Adipocyte (in vitro differentiated cells): ENCODE data around the gene POLR3A.
A peak's percentile ranks its signal among the peaks of the same experiment; 100 is the strongest.

Experiments
- DNase-seq: peaks from one replicate; pipeline ENCODE4 v3.0.0-alpha.2; 2015; ENCODE audit warnings: low read depth
- H3K27me3 ChIP-seq: replicated peaks from 2 replicates; pipeline ENCODE4 v1.7.0; 2013; ENCODE audit warnings: mild to moderate bottlenecking, low read length, moderate library complexity; ENCODE audit not compliant: control insufficient read depth, insufficient read depth
- H3K36me3 ChIP-seq: 2 replicates; pipeline ENCODE4 v1.7.0; 2013; ENCODE audit warnings: low read length, mild to moderate bottlenecking, moderate library complexity; ENCODE audit not compliant: control insufficient read depth, insufficient read depth, severe bottlenecking
- H3K4me1 ChIP-seq: 2 replicates; pipeline ENCODE4 v1.7.0; 2013; ENCODE audit warnings: mild to moderate bottlenecking, low read length, moderate library complexity; ENCODE audit not compliant: control insufficient read depth, insufficient read depth
- H3K4me3 ChIP-seq: 2 replicates; pipeline ENCODE4 v1.7.0; 2013; ENCODE audit warnings: mild to moderate bottlenecking, low read length, moderate library complexity
- H3K9ac ChIP-seq: 2 replicates; pipeline ENCODE4 v1.7.0; 2013; ENCODE audit warnings: mild to moderate bottlenecking, low read length, moderate library complexity
- H3K9me3 ChIP-seq: 2 replicates; pipeline ENCODE4 v1.7.0; 2013; ENCODE audit warnings: mild to moderate bottlenecking, low read length, moderate library complexity; ENCODE audit not compliant: control insufficient read depth

Gene POLR3A

GRCh38 chr10:77974396-77975074 is 54.8 kb downstream of the POLR3A start:
- Histone ChIP-seq H3K9ac (no peak overlapping the region), H3K4me3 (no peak overlapping the region), H3K27me3 (no peaks in the 10 kb centered on the region), H3K4me1 (peaks cover 13% of the 10 kb centered on the region), H3K36me3 (peaks cover 40% of the 10 kb centered on the region), H3K9me3 (no peaks in the 10 kb centered on the region)
- DNase-seq, result peak; percentile 49

- H3K9me3 ChIP-seq, result no peaks in the 10 kb centered on the region
- no peaks in the 10 kb centered on the region for H3K27me3 ChIP-seq
- no peak for DNase-seq
- no peak overlapping the region for H3K9ac ChIP-seq
- no peak overlapping the region for H3K4me3 ChIP-seq
- peaks cover 13% of the 10 kb centered on the region for H3K4me1 ChIP-seq
- H3K36me3 ChIP-seq, result peaks cover 30% of the 10 kb centered on the region
Observed at GRCh38 chr10:77973276-77973675, 56.0 kb downstream of the POLR3A start.

DNA sequence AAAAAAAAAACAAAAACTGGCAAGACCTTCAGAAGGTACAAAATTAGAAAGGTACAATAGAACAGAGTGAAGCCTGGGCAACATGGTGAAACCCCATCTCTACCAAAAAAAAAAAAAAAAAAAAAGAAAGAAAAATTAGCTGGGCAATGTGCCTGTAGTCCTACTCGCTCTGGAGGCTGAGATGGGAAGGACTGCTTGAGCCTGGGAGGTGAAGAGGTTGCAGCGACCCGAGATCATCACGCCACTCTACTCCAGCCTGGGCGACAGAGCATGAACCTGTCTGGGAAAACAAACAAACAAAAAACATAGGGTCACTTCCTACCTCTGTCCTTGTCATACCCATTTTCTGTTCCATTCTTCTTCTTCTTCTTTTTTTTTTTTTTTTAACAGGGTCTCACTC is 57.2 kb downstream of the POLR3A start:
- no peaks in the 10 kb centered on the region for H3K9me3 ChIP-seq
- H3K27me3 ChIP-seq, result no peaks in the 10 kb centered on the region
- no peak overlapping the region for H3K4me3 ChIP-seq
- no peak for DNase-seq
- H3K9ac ChIP-seq, result no peak overlapping the region
- peaks cover 13% of the 10 kb centered on the region for H3K4me1 ChIP-seq
- peaks cover 18% of the 10 kb centered on the region for H3K36me3 ChIP-seq

DNA sequence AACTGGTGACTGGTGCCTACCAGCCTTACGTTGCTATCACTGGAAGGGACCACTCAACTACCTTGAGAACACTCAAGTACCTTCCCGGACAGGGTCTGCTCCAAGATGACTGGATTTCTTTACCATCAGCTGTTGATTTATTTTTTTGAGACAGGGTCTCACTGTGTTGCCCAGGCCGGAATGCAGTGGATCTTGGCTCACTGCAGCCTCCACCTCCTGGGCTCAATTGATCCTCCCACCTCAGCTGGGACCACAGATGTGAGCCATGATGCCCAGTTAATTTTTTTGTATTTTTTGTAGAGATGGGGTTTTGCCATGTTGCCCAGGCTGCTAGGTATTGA is 57.5 kb downstream of the POLR3A start:
- no peak for DNase-seq
- Histone ChIP-seq H3K27me3 (no peaks in the 10 kb centered on the region), H3K9me3 (no peaks in the 10 kb centered on the region), H3K9ac (peak overlapping the region; percentile 64), H3K4me3 (no peak overlapping the region), H3K4me1 (peaks cover 13% of the 10 kb centered on the region), H3K36me3 (peaks cover 14% of the 10 kb centered on the region)

GRCh38 chr10:77970869-77971803 is 58.2 kb downstream of the POLR3A start:
- Histone ChIP-seq H3K9me3 (no peaks in the 10 kb centered on the region), H3K9ac (peak overlapping the region; percentile 64), H3K36me3 (peaks cover 8% of the 10 kb centered on the region), H3K4me3 (peak overlapping the region; percentile 59), H3K27me3 (no peaks in the 10 kb centered on the region), H3K4me1 (peaks cover 13% of the 10 kb centered on the region)
- peak; percentile 94 for DNase-seq

GRCh38 chr10:77969114-77969513 is 60.2 kb downstream of the POLR3A start:
- H3K27me3 ChIP-seq, result no peaks in the 10 kb centered on the region
- no peak overlapping the region for H3K9ac ChIP-seq
- H3K4me3 ChIP-seq, result no peak overlapping the region
- DNase-seq, result no peak
- peaks cover 3% of the 10 kb centered on the region for H3K9me3 ChIP-seq
- peaks cover 13% of the 10 kb centered on the region for H3K4me1 ChIP-seq
- H3K36me3 ChIP-seq, result no peaks in the 10 kb centered on the region

DNA sequence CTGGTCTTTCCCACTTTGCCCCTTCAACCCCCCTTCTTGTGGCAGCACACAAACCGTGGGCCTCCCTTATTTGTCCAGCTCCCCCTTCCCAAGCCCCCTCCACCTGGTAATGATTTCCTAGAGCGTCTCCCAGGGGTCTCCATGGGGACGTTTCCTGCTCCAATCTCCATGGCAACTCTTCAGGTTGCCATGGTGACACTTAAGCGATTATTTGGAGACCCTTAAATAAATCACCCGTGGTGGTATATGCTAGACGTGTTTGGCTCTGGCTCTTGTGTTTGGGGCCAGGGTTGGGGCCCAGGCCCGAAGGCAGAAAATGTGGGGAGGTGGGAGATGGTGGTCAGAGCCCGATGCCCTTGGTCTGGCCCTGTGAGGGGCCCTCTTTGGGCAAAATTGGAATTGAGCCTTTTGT is 61.7 kb downstream of the POLR3A start:
- no peaks in the 10 kb centered on the region for H3K36me3 ChIP-seq
- H3K9ac ChIP-seq, result no peak overlapping the region
- H3K4me1 ChIP-seq, result peaks cover 13% of the 10 kb centered on the region
- no peak overlapping the region for H3K4me3 ChIP-seq
- H3K9me3 ChIP-seq, result peaks cover 8% of the 10 kb centered on the region
- no peaks in the 10 kb centered on the region for H3K27me3 ChIP-seq
- DNase-seq, result no peak

GRCh38 chr10:77965294-77965693 is 64.0 kb downstream of the POLR3A start:
- no peaks in the 10 kb centered on the region for H3K4me1 ChIP-seq
- H3K36me3 ChIP-seq, result no peaks in the 10 kb centered on the region
- no peaks in the 10 kb centered on the region for H3K27me3 ChIP-seq
- H3K9ac ChIP-seq, result no peak overlapping the region
- peaks cover 8% of the 10 kb centered on the region for H3K9me3 ChIP-seq
- peak; percentile 84 for DNase-seq
- H3K4me3 ChIP-seq, result no peak overlapping the region

GRCh38 chr10:77964811-77965210 is 64.5 kb downstream of the POLR3A start:
- H3K9ac ChIP-seq, result no peak overlapping the region
- no peak overlapping the region for H3K4me3 ChIP-seq
- peaks cover 8% of the 10 kb centered on the region for H3K9me3 ChIP-seq
- H3K4me1 ChIP-seq, result no peaks in the 10 kb centered on the region
- no peaks in the 10 kb centered on the region for H3K36me3 ChIP-seq
- DNase-seq, result peak; percentile 34
- H3K27me3 ChIP-seq, result no peaks in the 10 kb centered on the region

GRCh38 chr10:77963901-77964300 is 65.4 kb downstream of the POLR3A start:
- H3K4me1 ChIP-seq, result no peaks in the 10 kb centered on the region
- DNase-seq, result no peak
- H3K36me3 ChIP-seq, result no peaks in the 10 kb centered on the region
- H3K4me3 ChIP-seq, result no peak overlapping the region
- no peaks in the 10 kb centered on the region for H3K27me3 ChIP-seq
- no peak overlapping the region for H3K9ac ChIP-seq
- peaks cover 8% of the 10 kb centered on the region for H3K9me3 ChIP-seq

DNA sequence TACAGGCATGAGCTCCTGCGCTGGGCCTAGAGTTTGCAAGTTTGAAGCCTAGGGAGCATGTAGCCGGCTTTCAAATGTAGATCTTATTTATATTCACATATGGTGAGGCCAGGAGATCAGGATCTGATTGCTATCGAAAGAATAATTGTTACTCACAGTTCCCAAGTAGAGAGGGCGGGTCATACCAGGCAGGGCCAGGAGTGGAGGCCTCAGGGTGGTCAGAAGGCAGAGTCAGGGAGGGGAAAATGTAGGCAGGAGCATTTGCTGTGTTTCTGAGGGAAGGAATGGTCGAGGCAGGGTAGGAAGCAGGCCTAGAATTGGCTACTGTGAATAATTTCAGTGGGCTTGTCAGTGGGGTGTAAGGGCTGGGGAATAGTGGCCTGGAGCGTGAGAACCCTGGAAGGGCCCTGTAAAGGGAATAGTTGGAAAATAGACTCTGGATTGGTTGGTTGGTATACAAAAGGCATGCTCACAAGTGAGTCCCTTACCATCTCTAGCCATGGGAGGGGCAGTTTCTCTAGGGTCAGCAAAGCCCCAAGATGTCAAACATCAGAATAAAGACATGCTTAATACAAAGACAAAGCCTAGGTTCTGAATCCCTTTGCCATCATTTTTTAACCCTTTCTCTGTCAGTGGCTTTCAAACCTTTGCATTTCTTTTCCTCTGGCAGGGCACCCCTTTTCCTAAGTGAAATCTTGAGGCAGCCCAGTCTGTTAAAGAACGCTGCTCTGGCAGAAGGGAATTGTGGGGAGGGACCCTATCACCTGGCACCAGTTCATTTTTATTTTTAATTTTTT is 66.8 kb downstream of the POLR3A start:
- Histone ChIP-seq H3K9me3 (peaks cover 8% of the 10 kb centered on the region), H3K4me3 (no peak overlapping the region), H3K4me1 (no peaks in the 10 kb centered on the region), H3K27me3 (no peaks in the 10 kb centered on the region), H3K36me3 (no peaks in the 10 kb centered on the region), H3K9ac (no peak overlapping the region)
- no peak for DNase-seq
